DMS153 treated with DMSO at 0.1 percent for 48 hours (cell line): Measurements from ENCODE around the gene TRIM39.
"Not testable (repeated sequence)": the region's sequence is repeated elsewhere in the genome, so short reads cannot be mapped to it uniquely, and the experiment has no call there.

Experiments
- DNase-seq: peaks from one replicate; lab custom pipeline; 2025; ENCODE audit not compliant: unreplicated experiment; lab: John Stamatoyannopoulos, UW

Gene TRIM39

GRCh38 chr6:30326526-30327231, at the start of gene TRIM39:
TRIM39 (plus strand) TSS chr6:30326927; CDS start chr6:30329318, 2,391 bp downstream.
- peak; percentile 69 for DNase-seq

DNA sequence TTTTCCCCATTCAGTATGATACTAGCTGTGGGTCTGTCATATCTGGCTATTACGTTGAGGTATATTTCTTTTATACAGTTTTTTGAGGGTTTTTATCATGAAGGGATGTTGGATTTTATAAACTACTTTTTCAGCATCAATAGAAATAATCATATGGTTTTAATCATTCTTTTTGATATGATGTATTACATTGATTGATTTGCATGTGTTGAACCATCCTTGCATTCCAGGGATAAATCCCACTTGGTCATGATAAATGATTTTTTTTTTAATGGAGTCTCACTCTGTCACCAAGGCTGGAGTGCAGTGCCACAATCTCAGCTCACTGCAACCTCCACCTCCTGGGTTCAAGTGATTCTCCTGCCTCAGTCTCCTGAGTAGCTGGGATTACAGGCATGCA, 45.7 kb upstream of the TRIM39 start:
- not testable (repeated sequence) for DNase-seq

- no peak for DNase-seq
Measured at GRCh38 chr6:30282522-30282921, 44.2 kb upstream of the TRIM39 start.

- DNase-seq, result no peak
Measured at GRCh38 chr6:30283761-30284160, 43.0 kb upstream of the TRIM39 start.

DNA sequence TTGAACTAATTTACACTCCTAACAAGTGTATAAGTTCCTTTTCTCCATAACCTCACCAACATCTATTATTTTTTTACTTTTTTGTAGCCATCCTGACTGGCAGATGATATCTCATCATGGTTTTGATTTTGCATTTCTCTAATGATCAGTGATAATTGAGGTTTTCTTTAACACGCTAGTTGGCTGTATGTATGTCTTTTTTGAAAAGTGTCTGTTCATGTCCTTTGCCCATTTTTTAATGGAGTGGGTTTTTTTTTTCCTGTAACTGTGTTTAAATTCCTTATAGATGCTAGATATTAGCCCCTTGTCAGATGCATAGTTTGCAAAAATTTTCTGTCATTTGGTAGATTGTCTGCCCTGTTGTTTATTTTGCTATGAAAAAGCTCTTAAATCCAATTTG, 39.6 kb upstream of the TRIM39 start:
- no peak for DNase-seq

DNA sequence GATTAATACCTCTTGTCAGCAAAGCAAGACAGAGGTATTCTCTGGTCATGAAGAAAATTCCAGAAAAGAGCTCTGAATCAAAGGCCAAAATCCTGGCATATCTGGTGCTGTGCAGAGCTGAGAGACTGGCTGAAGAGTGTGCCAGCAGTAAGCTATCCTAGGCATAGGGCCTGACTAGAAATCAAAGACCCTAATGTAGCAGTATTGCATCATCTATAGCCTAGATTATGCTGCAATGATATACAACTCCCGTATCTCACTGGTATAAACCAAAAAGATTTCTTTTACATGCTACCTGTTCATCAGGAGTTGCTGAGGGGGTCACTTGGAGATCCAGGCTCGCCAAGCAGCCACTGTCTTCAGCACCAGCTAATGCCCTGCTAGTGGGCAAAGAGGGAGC, 30.9 kb upstream of the TRIM39 start:
- DNase-seq, result no peak

GRCh38 chr6:30304002-30304401, 22.7 kb upstream of the TRIM39 start:
- no peak for DNase-seq

DNA sequence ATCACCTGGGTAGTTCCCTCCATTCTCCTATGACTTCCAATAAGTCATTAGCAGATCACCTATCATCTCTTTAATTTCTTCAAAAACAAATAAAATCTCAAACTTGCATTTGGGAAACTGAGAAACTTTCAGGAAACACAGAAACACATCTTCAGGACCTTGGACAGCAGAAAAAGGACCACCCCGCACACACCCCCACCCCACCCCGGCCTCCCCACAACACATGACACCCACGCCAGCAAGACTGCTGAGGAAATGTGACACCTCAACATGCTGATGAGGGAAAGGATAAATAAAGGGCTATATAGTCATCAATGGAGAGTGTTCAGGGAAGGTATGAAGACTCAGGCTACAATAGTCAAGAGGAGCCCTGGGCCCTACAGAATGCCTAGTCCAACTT, 15.6 kb upstream of the TRIM39 start:
- no peak for DNase-seq

DNA sequence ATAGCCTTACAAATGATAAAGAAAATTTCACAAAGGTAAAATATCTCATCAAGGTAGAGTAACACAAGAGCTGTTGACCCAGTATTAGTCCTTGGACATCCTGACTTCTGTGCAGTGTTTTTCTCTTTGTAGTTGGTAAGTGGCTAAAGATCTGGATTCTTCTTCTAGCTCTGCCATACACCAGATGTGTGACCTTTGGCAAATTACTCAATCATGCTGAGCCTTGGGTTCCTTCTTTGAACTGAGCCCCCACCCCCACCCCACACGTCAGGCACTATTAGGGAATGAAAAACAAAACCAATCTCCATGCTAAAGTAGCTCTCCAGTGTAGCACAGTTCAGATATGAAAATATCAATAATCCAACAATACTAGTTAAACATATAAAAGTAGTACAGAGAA, 15.1 kb upstream of the TRIM39 start:
- no peak for DNase-seq

GRCh38 chr6:30312266-30312665, 14.5 kb upstream of the TRIM39 start:
- no peak for DNase-seq

GRCh38 chr6:30312676-30313321, 13.9 kb upstream of the TRIM39 start:
- no peak for DNase-seq

GRCh38 chr6:30315156-30315555, 11.6 kb upstream of the TRIM39 start:
- DNase-seq, result no peak

DNA sequence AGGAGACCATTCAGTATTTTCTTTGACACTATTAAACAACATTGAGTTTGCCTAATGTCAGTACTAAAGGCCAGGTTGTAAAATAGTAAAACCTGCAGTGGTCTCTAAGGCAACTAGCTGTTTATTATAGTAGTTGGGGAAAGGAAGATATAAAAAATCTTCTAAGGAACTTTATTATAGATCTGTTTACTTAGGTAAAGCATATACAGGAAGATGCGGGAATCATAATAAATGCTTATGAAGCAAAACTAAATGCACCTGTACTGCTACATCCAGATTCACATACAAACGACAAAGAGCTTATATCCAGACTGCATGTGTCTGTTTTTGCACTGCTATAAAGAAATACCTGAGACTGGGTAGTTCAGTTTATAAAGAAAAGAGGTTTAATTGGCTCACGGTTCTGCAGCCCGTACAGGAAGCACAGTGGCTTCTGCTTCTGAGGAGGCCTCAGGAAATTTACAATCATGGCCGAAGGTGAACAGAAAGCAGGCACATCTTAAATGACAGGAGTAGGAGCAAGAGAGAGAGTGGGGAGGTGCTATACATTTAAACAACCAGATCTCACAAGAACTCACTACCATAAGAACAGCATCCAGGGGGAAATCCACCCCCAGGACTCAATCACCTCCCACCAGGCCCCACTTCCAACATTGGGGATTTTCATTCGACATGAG, 8.7 kb upstream of the TRIM39 start:
- DNase-seq, result no peak

- DNase-seq, result no peak
Measured at GRCh38 chr6:30319146-30319835, 7.4 kb upstream of the TRIM39 start.

- DNase-seq, result no peak
Measured at GRCh38 chr6:30321692-30322388, 4.9 kb upstream of the TRIM39 start.

DNA sequence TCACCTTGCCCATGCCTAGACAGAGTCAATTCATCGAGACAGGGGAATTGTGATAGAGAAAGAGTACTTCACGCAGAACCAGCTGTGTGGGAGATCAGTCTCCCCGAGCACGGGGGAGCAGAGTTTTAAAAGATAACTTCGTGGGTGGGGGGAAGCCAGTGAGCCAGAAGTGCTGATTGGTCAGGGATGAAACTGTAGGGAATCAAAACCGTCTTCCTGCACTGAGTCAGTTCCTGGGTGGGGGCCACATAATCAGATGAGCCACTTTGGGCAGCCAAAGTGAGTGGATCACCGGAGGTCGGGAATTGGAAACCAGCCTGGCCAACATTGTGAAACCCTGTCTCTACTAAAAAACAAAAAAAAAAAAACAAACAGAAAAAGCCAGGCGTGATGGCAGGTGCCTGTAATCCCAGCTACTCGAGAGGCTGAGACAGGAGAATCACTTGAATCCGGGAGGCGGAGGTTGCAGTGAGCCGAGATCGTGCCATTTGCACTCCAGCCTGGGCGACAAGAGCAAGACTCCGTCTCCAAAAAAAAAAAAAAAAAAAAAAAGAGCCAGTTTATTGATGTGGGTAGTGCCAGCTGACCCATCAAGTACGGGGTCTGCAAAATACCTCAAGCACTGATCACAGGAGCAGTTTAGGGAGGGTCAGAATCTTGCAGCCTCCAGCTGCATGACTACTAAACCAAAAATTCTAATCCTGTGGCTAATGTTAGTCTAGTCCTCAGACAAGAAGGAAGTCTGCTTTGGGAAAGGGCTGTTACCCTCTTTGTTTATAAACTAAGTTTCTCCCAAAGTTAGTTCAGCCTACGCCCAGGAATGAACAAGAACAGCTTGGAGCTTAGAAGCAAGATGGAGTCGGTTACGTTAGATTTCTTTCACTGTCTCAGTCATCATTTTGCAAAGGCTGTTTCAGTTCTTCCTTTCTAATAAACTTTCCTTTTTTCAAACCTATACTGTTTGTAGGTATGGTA, 3.9 kb upstream of the TRIM39 start:
- DNase-seq, result no peak

DNA sequence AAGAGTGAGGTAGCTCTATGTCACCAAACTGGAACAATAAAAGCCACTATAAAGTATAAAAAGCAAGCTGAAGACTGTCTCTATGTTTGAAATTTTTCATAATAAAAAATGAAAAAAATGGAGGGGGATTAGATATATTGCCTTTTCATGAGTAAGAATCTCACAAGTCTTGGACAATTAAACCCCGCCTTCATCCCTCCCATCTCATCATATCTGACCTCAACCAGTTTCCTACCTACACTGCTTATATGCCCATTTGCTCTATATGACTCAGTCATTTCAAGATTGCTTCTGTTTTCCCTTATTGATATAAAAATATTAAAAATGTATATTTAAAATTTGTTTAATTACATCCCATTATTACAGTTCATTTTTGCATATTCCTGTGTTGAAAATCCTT, 2.9 kb upstream of the TRIM39 start:
- no peak for DNase-seq

DNA sequence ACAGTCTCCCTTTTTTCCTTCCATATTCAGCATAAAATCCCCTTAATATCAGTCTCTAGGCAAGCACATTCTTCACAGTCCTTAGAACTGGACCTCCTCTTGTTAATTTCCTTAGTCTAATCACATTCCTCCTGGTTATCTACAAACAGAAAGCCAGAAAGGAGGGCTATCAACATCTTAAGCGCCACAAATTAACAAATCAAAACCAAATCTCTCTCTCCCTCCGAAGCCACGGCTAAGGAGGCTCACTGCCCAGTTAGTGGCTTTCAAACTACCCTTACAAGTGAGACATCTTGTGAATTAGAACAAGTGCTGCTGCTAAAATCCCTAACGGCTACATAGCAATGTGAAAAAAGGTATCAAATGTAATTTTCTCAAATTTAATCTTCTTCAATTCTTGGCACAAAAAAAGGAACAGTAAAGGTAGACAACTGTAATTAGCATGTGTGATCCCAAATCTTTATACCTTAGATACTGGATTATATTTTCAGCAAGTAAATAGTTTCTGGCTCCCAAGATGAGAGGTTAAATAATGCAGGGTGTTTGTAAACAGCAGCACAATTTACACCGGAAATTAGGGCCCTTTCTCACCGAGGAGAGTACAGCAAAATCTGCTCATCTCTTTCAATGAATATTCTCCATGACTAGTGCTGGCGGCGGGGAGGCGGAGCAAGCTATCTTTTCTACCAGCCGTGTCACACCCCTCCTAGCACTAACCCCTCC, 1.4 kb upstream of the TRIM39 start:
- DNase-seq, result no peak

DNA sequence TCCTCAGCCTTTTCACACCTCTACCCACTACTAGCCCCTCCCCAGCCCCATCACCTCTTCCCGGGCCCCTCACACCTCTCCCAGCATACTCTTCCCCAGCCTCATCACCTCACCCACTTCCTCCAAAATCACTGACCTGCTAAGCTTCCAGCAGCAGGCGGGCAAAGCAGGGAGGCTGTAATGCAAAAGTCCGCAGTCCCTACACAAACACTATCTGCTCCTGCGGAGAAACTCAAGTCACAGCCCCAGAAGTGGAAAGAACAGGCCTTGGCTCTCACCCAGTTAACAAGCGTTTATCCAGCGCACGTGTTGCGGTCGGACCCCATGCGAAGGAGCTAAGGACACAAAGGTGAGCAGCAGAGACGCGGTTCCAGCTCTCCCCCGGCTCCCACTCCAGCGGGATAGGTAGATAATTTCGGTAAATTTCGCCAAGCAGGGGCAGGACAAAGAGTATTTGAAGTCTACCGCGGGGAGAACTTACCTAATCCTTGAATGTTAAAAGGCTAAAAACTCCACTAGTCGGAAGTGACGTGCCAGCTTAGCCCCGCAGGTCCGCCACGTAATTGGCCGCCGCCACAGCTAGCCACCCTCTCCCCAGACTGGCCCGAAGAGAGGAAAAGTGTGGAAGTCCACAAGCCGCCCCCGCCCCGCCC, 728 bp upstream of the TRIM39 start:
- DNase-seq, result peak; percentile 69
